GM12801 (cell line): ENCODE results near the gene ZC3H8.

ENCODE experiments used
- CTCF ChIP-seq: IDR thresholded peaks from one replicate; pipeline ENCODE4 v1.5.1; 2011; ENCODE audit warnings: control low read depth; ENCODE audit not compliant: insufficient read length; ENCODE audit errors: extremely low read depth

Gene ZC3H8

DNA sequence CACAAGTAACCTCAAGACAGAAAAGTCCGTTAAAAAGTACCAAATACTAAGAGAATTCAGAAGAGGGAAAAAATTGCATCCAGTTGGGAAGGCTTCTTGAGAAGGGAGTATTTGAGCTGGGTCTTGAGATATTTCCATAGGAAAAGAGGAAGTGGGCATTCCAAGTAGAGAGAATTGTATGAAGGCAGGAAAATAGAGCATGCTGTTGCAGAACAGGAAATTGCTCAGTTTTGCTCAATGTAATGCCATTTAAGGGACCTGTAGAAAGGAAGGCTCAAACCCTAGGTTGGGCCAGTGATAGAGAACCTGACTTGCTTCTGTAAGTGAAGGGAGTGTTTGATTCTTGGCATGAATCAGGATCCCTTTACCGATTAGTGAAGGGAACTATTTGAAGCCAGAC, 1.0 kb upstream of the ZC3H8 start:
- TF ChIP-seq CTCF, result no peak

GRCh38 chr2:112253261-112253815, 1.5 kb downstream of the ZC3H8 start:
- TF ChIP-seq CTCF, result no peak

GRCh38 chr2:112251271-112251670, 3.6 kb downstream of the ZC3H8 start:
- TF ChIP-seq CTCF, result no peak

- TF ChIP-seq CTCF, result no peak
Measured at GRCh38 chr2:112244854-112245253, 10.0 kb downstream of the ZC3H8 start.

- no peak for TF ChIP-seq CTCF
Measured at GRCh38 chr2:112243233-112243632, 11.6 kb downstream of the ZC3H8 start.

DNA sequence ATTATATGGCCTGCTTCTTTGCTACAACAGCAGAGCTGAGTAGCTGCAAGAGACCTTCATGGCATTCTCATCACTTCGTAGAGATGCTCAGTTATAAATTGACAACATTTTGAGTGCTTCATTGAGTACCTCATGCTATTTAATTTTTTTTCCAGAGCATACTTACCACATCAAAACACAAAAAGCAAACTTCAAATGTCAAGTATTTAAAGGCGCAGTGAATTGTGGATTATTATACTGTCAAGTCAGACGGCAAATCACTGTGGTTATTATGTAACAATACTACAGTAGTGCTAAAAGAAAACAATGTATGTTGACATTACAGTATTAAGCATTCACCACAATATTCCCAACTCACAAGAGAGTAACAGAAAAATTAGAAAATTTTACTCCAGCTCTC, 12.5 kb downstream of the ZC3H8 start:
- no peak for TF ChIP-seq CTCF

GRCh38 chr2:112239862-112240261, 15.0 kb downstream of the ZC3H8 start:
- TF ChIP-seq CTCF, result no peak

GRCh38 chr2:112230371-112230770, 24.5 kb downstream of the ZC3H8 start:
- no peak for TF ChIP-seq CTCF
